HG03159 (cell line): ENCODE measurements around the gene FOXA2.
"Not testable (repeated sequence)": the region's sequence is repeated elsewhere in the genome, so short reads cannot be mapped to it uniquely, and the experiment has no call there.

Experiments used
- ATAC-seq: cut with Tn5 transposase; IDR thresholded peaks from one replicate; pipeline ENCODE4 v1.9.1; 2021; ENCODE audit warnings: mild to moderate bottlenecking, moderate library complexity; ENCODE audit not compliant: unreplicated experiment

FOXA2 gene

DNA sequence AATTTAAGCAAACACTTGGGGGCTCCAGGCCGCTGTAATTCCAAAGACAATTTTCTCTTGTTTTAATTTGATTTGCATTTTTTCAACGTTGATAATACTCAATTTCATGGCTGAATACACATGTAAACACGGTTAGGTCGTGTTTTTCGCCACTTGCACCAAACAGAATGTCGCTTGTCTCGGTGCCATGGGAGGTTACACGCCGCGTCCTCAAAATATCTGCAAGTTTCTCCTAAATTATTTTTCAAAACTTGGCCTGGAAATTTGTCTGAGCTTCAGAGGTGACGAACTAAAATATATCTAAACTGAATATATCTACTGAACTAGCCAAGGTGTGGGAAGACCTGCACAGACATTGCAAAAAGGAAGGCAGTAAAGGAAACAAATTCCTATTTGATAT, 15.0 kb downstream of the FOXA2 start:
- no peak for ATAC-seq

DNA sequence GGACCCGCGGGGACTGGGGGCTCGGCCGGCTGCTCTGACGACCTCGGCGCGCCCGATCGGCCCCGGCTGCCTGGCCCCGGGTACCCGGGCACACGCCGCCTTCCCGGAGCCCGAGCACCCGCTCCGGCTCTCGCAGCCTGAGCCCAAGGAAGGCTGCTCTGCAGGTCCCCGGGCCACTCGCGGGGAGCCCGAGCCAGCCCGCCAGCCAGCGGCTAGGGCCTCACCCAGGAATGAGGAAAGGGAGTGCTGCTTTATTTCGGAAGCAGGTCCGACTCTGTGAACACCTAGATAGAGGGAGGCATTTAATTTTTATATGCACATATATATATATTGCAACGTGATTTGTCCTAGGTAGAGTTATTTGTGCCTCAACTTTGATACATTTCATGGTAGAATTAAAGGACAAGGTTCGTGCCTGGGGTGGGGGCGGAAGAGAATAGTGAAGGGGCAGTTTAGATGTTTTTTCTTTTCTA, 15.5 kb downstream of the FOXA2 start:
- no peak for ATAC-seq

DNA sequence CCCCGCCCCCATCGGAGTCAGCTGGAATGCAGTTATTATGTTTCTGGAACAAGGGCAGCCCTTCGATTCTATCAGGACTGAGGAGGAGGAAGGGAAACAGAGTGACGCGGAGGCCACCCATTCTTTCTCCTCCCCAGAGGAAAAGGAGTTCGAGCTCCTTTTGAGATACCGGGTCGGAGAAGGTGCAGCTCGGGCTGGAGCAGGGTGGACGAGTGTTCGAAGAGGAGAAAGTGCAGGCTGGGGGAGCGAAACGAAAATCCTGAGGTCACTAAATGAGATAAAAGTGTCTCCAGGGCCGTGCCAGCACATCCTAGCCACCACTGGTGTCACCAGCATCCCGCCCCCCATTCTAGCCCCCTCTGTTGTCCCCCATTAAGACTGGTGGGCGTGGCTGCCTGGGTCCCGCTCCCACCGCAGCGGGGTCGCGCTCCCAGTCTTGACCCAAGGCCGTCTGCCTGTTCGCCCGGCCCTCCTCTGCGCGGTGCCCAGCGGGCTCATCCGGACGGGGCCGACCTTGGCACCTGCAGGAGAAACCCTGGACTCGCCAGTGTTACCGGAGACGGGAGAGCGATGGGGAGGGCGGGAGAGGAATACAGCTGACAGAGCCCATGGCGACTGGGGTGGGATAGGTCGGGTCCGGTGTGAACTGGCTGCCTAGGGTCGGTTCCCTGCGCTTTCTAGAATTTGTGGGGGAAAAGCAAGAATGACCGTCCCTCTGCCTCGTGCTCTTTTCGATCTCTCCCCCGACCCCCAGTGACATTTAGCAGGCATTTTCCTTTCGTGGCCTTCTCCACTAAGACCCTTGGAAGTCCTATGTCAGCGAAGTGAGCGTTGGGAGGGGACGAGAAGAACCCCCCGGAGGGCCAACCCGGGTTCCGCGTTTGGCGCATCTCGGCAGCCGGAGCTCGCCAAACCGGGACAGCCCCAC, 16.2 kb downstream of the FOXA2 start:
- no peak for ATAC-seq

DNA sequence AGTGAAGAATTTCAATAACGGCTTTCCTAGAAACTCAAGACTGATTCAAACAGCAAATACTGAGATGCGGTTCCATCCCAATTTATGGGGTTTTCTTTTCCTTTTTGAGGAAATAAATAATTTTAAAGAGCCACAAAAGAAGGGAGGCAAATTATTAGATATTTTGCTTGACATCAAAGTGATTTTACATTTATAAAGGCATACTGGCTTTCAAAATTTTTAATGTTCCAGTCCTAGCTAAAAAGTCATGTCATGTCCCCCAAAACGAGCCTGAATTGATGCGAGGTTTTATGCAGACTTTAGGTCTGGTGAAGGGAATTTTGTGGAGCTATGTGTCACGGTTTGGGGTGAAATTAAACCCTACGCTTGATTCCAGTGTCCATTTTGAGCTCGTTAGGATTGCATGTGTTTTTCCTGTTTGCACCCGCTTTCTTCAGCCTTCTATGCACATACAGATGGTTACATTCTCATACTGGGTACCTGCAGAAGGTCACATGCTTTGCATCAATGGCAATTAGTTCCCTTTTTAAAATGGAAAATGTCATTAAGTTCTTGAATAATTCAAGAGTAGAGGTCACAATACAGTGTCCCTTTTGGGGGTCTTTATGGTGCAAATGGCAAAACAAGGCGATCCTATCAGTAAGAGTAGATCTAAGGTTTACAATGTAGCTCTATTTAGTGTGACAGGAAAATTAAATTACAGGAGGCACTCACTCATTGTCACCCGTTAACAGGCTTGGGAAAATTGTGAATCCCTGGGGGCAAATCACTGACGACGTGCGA, 17.3 kb downstream of the FOXA2 start:
- ATAC-seq, result no peak

DNA sequence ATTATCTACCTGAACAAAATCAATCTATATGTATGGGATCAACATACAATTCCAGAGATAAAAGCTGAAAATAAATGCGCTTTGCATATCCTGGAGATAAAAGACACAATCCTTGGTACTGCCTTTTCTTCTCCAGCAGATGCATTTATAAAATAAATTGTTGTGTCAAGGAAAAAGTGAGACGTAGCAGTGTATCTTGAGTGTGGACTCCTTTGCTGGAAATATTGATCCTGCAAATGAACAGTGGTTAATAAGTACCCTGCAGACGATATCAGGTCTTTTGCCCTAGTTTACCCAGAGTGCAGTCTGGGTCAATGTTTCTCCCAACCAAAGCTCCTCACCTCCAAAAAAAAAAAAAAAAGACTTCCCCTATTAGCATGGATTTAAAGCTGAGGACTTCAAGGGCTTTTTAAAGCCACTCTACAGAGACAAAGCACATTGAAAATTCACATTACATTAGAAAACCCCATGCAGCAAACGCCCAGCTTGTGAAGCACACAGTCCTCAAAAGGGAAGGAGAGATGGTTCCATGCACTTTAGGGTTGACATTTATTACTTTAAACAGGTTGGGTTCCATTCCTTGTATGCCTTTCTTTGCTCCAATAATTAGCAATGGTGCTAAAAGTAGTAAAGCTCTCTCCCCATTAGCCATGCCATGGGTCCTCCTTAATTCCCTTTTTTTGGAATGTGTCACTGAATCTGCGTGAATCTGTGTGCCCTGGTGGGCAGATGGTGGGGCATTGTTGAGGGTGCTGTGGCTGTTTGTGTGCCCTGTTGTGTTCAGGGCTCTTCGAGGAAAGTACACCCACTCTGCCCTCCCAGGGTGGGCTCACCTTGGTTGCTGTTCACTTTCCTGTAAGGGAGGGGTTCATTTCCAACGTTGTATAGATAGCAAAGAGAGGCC, 21.1 kb downstream of the FOXA2 start:
- no peak for ATAC-seq

DNA sequence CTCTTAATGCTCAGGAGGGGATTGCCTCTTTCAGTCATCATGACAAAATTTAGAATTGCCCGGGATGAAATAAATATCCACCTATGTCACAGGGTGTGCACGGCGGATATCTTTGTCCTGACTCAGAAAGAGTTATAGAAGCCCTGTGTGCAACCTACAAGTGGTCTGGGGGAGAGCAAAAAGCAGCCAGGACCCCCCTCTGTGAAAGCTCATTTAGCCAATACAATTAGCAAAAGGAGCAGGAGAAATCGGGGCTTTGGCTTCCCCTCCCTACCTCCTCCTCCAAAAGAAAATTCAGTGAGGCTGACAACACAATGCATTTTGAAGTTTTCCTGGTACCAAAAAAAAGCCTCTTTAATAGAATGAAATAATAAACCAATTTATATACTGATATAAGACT, 21.8 kb downstream of the FOXA2 start:
- ATAC-seq, result no peak

DNA sequence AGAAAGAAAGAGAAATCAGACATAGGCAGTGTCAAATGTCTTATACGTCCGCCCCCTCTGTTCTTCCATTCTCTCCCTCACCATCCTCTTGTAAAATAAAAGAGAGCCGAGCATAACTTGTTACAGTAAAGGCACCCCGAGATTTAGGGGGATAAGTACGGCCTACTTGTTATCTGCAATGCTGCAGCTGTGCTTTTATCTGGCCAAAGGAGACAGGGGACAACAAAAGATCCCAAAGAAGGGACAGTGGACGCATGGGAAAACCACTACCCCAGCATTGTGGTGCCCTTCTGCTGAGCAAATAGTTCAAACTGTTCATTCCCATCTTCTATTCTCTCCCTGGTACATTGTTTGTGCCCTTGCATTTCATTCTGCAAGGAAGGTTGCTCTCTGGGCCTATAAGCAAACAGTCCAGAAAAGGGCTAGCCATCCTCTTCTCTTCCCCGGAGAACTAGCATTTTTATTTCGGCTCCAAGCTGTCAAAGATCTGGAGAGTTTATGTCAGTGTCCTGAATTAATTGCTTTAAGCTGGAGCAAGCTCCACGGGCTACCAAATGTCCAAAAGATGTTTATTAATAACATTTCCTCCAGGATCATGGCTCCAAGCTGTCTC, 22.3 kb downstream of the FOXA2 start:
- ATAC-seq, result no peak

DNA sequence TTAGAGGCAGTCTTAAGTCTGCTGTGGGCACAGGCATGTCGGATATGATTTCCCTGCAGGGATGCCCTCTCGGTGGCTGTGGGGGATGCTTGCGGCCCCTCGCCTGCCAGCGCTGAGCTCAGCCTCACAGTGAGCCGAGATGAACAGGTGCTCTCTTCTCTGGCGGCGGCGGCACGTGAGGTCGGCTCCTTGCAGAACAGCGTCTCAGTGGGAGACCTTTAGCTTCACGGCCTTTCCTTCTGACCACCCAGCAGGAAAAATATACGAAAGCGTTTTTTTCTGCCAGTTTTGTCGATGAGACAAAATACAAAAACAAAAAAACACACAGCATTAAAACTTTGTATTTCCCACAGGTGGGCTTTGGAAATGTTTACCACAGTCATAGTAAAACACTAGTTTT, 23.6 kb downstream of the FOXA2 start:
- no peak for ATAC-seq

DNA sequence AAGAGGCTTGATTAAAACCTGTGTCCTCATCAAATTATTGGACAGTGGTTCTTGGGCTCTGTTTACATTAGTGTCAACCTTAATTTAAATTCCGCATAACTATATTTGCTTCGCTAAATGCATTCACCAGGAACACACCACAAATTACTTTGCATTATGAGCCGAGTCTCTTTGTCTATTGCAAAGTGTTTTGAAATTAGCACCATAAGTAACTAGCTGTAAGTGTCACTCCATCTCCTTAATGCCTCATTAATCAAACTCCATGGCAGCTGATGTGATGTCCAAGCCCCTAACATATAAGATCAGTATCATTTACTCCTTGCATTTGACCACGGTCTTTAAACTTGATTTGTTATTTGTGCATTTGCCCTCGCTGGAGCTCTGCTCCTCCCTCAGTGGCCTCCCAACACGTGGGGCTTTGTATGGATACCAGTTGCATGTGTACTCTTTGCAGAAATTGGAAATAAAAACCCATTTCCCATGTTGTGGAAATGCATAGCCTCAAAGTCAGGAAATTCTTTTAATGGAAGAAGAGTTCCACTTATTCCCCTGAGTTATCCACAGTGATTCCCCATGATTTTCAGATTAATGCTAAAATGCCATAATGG, 24.6 kb downstream of the FOXA2 start:
- ATAC-seq, result no peak

DNA sequence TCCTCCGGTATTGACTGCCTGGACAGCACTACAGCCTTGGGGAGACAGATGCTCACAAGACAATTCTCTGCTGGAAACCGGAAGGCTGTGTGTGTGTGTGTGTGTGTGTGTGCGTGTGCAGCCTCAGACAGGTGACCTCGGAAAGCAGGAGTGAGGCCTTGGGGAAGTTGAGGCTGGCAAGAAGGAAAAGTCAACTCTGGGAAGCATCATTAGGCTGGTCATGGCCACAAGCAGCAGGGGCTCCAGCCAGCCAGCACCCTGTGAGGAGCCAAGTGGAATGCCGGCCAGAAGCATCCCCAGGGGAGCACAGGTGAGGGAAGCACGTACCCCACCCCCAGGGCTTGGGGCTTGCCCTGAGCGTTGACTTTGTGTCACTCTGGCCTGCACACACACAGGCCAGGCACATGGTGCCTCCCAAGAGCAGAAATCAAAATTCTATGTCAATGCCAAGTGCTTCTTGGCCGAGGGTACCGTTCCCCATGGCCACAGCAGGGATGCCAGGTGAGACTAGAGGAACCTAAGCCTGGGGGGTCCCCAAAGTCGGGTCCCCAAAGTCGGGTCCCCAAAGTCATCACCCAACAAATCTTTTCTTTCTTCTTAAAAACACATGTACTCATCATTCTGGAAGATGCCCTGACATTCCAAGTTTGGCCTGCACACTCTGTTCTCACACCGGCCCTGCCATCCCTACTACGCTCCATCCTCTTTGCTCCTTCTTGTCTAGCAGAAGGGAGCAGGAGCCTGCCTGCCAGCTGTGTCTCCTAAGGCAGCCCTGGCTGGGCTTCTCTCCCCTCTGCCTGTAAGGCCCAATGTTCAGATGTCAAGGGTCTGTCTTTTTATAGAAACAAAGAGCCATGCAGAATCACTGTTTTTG, 26.7 kb downstream of the FOXA2 start:
- no peak for ATAC-seq

DNA sequence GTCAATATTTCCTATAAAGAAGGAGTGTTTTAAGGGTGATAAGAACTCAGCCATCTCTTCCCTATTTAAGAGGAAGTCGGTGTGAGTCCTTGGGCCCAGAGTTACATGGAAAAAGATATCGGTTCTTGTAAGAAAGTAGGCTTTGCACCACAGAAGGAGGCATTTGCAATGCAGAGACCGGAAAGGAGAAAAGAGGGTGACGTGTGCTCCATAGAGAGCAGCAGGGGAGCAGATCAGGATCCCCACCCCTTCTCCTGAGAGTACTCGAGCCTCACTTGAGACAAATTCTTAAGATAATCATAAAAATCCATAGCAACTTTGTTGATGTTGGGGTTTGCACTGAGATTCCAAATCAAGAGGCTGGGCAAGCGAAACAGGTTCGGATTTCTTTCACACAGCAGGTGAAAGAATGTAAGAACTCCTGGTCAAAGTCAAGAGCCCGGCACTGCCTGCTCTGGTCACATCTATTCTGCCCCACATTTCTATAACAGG, 27.8 kb downstream of the FOXA2 start:
- ATAC-seq, result no peak

DNA sequence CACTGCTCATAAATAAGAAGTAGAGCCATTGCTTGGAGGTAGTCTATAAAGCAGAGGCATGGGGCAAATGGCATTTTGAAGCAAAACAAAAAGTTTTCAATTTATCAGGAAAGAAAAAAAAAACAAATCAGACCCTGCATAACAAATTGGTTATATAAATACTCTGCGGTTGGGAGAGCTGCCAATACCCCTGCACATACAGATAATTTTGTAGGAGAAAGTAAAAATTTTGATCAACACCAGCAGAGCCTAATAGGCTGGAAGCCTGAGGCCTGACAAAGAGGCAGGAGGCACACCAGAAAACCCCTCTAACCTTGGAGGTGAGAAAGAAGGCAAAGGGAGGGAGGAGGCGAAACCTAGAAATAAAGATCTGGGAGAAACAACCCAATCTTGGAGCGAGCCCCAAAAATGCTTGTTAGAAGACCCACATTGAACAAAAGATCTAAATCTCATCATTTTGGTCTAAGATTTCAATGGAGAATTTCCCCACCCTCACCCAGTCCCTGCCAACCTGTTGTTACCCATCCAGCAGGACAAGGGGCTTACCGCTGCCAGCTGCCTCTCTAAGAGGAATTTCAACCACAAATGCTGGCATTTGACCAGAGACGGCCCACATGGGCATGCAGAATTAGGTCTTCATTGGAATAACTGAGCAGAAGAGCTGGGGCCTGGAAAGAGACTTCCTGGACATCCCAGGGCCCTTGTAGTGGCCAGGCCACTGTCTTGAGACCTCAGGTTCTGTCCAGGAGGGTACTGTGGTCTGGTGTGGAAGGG, 28.4 kb downstream of the FOXA2 start:
- ATAC-seq, result no peak

DNA sequence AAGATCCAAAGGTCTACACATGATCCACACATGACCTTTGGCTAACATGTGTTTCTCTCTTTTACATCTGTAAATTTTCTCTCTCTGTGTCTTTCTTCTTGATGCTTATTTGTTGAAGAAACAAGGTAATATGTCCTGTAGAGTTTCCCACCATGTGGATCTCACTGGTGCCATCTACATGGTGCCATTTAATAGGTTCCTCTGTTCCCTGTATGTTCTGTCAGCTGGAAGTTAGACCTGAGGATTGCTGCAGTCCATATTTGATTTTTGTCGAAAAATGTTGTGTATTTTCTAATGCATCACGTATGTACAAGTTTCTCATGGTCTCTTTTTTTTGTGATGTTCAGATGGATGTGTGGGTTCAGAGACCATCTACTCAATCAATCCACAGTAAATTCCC, 30.0 kb downstream of the FOXA2 start:
- no peak for ATAC-seq

DNA sequence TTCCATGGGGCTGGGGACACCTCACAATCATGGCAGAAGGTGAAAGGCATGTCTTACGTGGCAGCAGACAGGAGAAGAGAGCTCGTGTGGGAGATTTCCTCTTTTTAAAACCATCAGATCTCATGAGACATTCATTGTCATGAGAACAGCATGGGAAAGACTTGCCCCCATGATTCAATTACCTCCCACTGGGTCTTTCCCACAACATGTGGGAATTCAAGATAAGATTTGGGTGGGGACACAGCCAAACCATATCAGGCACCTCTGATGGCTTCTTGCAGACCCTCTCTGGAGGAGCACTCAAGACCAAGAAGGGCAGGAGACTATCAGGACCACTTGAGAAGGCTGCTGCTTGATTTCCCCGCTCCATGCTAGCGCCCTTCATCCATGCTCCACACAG, 33.9 kb downstream of the FOXA2 start:
- not testable (repeated sequence) for ATAC-seq

DNA sequence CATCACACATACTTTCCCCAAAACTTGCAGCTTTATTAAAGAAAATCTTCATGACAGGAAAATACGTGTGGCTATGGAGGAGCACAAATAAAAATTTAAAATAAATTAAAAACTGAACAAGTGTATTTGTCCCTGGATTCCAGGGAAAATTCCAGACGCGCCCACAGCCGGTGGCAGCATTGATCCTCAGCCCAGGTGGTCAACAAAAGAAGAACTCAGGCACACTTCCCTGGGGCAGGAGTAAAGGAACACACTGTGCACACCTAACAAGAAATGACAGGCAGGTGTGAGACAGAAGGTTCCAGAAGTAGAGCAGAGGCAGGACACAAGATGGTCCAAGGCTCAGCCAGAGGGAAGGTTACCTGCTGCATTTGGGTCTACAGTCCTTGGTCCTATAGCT, 36.3 kb downstream of the FOXA2 start:
- no peak for ATAC-seq

DNA sequence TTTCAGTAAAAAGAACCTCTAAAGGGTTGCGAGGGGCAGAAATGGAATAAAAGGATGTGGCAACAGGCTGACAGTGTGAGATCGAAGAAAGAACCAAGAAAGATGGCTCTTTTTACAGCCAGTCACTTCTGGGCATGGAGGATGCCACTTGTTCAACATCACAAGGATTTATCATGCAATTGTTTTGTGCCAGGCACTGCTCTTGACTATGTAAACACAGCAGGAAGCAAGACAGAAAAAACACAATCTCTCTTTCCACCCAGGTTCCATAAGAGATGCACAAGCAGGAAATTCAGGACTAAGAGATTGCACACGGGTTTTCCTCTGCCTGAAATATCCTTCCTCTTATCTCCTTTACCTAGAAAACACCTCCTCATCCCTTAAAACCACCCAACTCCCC, 38.0 kb downstream of the FOXA2 start:
- ATAC-seq, result no peak

DNA sequence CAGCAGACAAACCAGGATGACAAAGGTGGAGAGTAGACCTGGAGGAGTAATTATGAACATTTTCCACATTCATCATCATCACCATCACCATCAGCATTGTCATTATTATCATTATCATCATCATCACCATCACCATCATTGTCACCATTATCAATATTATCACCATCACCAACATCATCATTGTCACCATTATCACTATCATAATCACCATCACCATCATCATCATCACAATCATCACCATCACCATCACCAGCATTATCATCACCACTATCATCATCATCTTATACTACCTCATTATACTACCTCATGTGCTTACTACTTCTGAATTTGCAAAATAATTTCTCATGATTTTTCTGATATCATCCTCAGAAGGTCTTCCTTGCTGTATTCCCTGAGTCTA, 39.3 kb downstream of the FOXA2 start:
- no peak for ATAC-seq

DNA sequence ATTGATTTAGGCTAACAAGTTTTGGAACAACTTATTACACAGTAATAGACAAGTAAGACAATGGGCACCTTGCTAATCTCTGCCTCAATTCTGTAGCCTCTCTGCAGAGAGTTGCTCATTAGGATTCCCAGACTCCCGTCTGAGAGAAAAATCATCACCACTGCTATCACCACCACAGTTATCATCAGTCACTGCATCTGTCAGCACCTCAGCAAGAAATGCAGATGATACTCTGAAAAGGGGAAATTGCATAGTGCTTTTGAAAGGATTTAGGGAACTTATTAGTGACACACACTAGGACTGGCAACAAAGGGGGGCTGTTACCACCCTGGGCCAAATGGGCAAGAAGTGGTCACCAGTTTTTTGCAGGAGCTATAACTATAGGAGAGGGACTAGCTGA, 39.9 kb downstream of the FOXA2 start:
- ATAC-seq, result no peak
